GM12801 (cell line): ENCODE measurements around the gene TLE2.

ENCODE experiments used
- TF ChIP-seq, protein P1 (sequence below): IDR thresholded peaks from one replicate; pipeline ENCODE4 v1.5.1; 2011; ENCODE audit warnings: control low read depth; ENCODE audit not compliant: insufficient read length; ENCODE audit errors: extremely low read depth

The TLE2 gene

DNA sequence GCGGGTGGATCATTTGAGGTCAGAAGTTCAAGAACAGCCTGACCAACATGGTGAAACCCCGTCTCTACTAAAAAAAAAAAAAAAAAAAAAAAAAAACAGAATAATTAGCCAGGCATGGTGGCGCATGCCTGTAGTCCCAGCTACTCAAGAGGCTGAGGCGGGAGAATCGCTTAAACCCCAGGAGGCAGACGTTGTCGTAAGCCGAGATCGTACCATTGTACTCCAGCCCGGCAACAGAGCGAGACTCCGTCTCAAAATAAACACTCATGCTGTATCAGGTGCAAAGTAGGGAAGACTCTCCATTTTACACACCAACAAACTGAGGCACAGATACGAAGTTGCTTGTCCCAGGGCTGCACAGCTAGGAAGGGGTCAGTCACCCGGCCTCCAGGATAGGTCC lies 36.1 kb downstream of the TLE2 start:
- TF ChIP-seq, protein P1, sequence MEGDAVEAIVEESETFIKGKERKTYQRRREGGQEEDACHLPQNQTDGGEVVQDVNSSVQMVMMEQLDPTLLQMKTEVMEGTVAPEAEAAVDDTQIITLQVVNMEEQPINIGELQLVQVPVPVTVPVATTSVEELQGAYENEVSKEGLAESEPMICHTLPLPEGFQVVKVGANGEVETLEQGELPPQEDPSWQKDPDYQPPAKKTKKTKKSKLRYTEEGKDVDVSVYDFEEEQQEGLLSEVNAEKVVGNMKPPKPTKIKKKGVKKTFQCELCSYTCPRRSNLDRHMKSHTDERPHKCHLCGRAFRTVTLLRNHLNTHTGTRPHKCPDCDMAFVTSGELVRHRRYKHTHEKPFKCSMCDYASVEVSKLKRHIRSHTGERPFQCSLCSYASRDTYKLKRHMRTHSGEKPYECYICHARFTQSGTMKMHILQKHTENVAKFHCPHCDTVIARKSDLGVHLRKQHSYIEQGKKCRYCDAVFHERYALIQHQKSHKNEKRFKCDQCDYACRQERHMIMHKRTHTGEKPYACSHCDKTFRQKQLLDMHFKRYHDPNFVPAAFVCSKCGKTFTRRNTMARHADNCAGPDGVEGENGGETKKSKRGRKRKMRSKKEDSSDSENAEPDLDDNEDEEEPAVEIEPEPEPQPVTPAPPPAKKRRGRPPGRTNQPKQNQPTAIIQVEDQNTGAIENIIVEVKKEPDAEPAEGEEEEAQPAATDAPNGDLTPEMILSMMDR: no peak

DNA sequence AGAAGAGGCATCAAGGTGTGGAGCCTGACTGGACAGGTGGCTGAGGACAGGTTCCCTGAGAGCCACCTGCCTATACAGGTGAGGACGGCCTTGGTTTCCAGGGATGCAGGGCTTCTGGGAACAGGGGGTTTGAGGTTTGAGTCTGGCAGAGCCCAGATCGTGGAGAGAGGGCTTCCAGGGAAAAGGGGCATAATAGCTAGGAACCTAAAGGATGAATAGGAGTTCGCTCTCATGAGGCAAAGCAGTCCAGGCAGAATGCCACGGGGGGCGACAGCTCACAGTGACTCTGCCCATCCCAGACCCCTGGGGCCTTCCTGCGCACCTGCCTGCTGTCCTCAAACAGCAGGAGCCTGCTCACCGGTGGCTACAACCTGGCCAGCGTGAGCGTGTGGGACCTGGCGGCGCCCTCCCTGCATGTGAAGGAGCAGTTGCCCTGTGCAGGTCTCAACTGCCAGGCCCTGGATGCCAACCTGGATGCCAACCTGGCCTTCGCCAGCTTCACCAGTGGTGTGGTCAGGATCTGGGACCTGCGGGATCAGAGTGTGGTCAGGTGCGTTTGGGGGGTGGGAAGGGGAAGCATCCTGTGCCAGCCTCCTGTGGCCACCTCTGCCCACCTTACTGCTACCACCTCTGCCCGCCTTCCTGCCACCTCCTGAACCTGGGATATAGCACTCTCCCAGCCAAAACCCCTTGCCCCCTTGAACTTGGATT lies 39.7 kb downstream of the TLE2 start:
- TF ChIP-seq, protein P1: no peak

DNA sequence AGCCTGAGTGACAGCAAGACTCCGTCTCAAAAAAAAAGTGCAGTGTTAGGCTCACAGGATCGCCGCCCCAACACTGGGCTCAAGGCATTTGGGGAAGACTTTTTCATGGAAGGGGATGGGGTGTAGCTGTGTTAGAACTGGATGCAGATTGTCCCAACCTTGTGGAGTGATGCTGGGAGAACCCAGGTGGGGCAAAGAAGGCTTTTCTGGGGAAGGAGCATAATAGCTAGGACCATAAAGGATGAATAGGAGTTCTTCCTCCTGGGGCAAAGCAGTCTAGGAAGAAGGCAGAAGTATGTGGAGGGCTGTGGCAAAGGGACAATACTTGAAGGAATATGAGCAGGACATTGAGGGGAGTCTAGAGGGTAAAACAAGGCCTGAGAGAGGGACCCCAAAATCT lies 40.5 kb downstream of the TLE2 start:
- TF ChIP-seq, protein P1: no peak

DNA sequence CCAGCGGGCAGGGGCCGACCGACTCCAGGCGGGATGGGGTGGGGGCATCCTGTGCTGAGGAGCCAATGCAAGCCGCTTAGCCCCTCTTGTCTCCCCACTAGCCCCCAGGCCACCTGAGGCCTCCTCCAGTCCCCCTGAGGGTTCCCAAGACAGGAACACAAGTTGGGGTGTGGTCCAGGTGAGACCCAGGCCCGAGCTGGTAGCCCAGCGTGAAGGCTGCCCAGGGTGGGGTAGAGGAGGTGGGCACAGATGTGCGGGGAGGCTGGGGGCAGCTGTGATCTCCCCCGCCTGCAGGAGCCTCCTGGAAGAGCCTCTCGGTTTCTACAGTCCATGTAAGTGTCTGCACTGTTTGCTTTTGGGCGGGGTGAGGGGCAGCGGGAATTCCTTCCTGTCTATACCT lies 41.3 kb downstream of the TLE2 start:
- TF ChIP-seq, protein P1: no peak

DNA sequence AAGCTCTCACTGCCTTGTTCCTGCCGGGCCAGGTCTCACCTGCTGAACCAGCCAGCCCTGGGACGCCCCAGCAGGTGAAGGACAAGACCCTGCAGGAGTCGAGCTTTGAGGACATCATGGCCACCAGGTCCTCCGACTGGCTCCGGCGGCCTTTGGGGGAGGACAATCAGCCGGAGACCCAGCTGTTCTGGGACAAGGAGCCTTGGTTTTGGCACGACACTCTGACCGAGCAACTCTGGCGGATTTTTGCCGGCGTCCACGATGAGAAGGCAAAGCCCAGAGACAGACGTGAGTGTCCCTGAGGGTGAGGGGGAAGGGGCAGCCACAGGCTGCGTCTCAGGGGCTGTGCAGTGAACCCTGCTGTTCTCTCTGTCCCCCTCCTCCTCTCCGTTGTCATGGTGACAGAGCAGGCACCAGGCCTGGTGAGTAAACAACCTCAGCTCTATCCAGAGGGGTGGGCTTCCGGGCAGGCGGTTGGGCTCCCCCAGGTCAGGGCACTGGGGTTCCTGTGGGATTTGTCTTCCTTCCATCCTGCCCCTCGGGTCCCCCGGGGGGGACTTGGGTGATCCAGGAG lies 42.0 kb downstream of the TLE2 start:
- TF ChIP-seq, protein P1: no peak

DNA sequence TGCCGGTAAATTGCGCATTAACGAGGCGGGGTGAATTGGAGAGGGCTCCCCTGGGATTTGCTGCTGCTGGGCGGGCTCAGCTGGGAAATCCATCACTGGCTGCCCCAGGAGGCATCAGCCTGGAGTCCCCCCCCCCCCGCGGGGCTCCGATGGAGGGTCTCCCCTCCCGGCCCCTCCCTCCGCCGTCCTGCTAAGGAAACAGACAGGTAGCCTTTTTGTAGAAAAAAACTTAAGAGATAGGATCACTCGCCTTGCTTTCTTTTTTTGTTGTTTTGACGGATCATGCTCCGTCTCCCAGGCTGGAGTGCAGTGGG lies 44.9 kb downstream of the TLE2 start:
- TF ChIP-seq, protein P1: no peak

DNA sequence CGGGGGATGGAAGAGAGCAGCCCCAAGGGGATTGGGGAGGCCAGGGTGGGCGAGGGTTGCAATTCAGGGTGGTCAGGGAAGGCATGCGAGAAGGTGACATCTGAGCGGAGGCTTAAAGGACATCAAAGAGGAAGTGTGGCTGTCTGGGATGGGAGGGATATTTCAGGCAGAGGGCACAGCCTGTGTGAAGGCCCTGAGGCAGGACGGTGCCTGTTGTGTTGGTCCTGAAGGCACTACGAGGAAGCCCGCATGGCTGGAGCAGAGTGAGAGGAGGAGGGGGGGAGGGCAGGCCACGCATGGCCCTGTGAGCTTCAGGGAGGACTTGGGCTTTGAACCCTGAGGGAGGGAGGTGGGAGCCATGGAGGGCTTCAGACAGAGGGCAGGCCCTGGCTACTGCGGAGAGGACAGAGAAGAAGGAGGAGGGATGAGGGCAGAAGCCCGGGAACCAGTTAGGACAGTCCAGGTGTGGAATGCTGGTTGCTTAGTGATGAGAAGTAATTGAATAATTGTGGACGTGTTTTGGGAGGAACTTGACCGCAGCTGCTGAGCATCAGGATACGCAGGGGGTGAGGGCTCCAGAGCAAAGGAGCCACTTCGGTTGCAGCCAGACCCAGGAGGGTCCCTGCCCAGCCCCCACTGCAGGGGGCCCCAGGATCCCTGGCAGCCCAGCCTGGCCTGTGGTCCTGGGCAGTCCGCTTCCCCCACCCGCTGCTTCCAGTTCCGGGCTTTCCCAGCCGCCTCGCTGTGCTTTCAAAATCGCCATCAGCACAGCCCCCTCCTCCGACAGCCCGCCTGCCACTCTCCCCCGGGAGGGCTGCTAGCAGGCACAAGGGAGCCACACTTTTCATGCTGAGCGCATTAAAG lies 45.5 kb downstream of the TLE2 start:
- TF ChIP-seq, protein P1: no peak
